NOMO-1 treated with dmso at 0.1 percent for 144 hours (cell line): ENCODE data around the gene CEP76.

Experiments
- DNase-seq: peaks from one replicate; lab custom pipeline; 2025; ENCODE audit not compliant: unreplicated experiment; lab: John Stamatoyannopoulos, UW

The CEP76 gene

GRCh38 chr18:12703664-12704063, 1.1 kb upstream of the CEP76 start:
- DNase-seq: no peak

GRCh38 chr18:12703096-12703567, 609 bp upstream of the CEP76 start:
- no peak for DNase-seq

- DNase-seq: no peak
These were observed 1.4 kb downstream of the CEP76 start for GRCh38 chr18:12701161-12701560.

- DNase-seq: no peak
These were observed 2.8 kb downstream of the CEP76 start for GRCh38 chr18:12699747-12700146.

GRCh38 chr18:12694032-12694431, 8.5 kb downstream of the CEP76 start:
- DNase-seq: no peak

GRCh38 chr18:12692206-12692605, 10.3 kb downstream of the CEP76 start:
- DNase-seq: no peak

- DNase-seq: no peak
These were observed 13.2 kb downstream of the CEP76 start for GRCh38 chr18:12689256-12689850.

GRCh38 chr18:12686100-12686499, 16.4 kb downstream of the CEP76 start:
- DNase-seq: no peak

GRCh38 chr18:12679183-12679786, 23.2 kb downstream of the CEP76 start:
- no peak for DNase-seq

- no peak for DNase-seq
These were observed 34.5 kb downstream of the CEP76 start for GRCh38 chr18:12668041-12668440.

GRCh38 chr18:12659904-12660605, 42.5 kb downstream of the CEP76 start:
- DNase-seq: peak; percentile 36

- no peak for DNase-seq
These were observed 43.9 kb downstream of the CEP76 start for GRCh38 chr18:12658426-12659138.

- DNase-seq: no peak
These were observed 44.7 kb downstream of the CEP76 start, which contains the start of gene SPIRE1 for GRCh38 chr18:12657684-12658425. SPIRE1 (minus strand) TSS chr18:12658107; CDS start chr18:12657866, 241 bp downstream.

- DNase-seq: no peak
These were observed 45.4 kb downstream of the CEP76 start for GRCh38 chr18:12656938-12657683.

- DNase-seq: no peak
These were observed 46.0 kb downstream of the CEP76 start for GRCh38 chr18:12656605-12656937.

- DNase-seq: no peak
These were observed 47.6 kb downstream of the CEP76 start for GRCh38 chr18:12654971-12655370.

- no peak for DNase-seq
These were observed 49.6 kb downstream of the CEP76 start for GRCh38 chr18:12652861-12653401.

GRCh38 chr18:12651651-12652050, 50.9 kb downstream of the CEP76 start:
- no peak for DNase-seq

GRCh38 chr18:12647773-12648172, 54.8 kb downstream of the CEP76 start:
- no peak for DNase-seq

GRCh38 chr18:12645751-12646203, 56.7 kb downstream of the CEP76 start:
- DNase-seq: no peak
